Fibroblast of skin of left quadriceps (primary cell): ENCODE measurements around the gene PRH1.

Experiments
- DNase-seq, 2 experiments: peaks; one replicate each; pipeline ENCODE4 v3.0.0-alpha.2; 2013; ENCODE audit warnings: low read depth in 2 of 2

PRH1 gene

DNA sequence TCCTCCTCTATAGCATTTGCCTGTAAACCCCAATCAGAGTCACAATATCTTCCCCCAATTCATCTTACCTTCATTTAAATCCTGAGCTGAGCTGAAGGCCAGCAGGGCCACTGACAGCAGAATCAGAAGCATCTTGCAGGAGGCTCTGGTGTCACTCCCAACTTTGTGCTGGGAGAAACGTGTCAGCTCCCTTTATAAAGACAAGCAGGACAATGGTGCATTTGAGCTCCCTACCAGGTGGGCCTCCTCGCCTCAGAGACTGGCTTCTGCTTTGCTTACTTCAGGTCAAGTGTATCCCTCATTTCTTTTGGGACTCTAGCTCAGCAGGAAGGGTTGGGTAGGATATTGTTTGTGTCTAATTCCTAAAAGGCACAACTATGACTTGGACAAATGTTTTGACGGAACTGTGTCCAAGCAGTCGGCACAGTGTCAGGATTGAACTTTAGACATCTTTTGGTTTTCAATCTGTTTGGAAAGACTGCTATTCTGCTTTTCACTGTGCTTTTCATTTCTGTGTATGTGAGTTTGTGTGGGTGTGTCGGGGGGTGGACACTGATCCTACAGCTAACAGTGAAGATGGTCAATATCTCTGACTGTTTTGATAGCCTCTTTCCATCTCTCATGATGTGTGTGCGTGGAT is at the start of gene PRH1:
PRH1 (minus strand) TSS at position 170 of the 640 bp plus-strand sequence; CDS start at position 132, 38 bp downstream.
- no peak for DNase-seq

DNA sequence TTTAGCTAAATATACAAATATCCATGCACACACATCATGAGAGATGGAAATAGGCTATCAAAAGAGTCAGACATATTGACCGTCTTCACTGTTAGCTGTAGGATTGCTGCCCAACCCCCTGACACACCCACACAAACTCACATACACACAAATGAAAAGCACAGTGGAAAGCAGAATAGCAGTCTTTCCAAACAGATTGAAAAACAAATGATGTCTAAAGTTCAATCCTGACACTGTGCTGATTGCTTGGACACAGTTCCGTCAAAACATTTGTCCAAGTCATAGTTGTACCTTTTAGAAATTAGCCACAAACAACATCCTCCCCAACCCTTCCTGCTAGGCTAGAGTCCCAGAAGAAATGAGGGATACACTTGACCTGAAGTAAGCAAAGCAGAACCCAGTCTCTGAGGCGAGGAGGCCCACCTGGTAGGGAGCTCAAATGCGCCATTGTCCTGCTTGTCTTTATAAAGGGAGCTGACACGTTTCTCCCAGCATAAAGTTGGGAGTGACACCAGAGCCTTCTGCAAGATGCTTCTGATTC is 44.8 kb upstream of the PRH1 start, which contains the start of gene PRH2:
PRH2 (plus strand) TSS at position 491 of the 541 bp plus-strand sequence; CDS start at position 529, 38 bp downstream.
- DNase-seq, result no peak

DNA sequence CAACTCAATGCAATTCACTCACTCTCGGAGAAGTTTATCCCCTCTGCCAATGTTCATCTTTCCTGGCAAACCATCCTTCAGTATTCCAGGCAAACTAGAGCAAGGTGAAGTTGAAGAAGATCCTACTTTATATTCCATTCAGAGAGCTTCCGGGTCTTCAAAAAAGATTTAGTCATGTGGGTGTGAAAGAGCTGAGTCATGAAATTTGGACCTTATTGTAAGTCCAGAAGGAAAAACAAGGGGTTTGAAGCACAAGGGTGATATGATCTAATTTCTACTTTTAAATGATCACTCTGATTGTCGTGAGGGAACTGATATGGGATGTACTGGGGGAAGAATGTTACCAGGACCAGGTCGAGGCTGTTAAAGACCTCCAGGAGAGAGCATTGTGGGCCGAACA is 42.2 kb upstream of the PRH1 start:
- DNase-seq, result no peak

DNA sequence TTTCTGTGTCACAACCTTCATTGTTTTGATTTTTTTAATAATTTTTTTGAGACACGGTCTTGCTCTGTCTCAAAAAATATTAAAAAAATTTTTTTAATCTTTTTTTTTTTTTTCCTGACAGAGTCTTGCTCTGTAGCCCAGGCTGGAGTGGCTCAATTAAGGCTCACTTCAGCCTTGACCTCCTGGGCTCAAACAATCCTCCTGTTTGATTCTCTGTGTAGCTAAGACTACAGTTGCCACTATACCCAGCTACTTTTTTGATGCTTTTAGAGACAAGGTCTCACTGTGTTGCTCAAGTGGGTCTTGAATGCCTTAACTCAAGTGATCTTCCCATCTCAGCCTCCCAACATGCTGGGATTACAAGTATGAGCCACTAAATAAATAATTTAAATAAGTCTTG is 35.8 kb upstream of the PRH1 start:
- DNase-seq, result no peak

DNA sequence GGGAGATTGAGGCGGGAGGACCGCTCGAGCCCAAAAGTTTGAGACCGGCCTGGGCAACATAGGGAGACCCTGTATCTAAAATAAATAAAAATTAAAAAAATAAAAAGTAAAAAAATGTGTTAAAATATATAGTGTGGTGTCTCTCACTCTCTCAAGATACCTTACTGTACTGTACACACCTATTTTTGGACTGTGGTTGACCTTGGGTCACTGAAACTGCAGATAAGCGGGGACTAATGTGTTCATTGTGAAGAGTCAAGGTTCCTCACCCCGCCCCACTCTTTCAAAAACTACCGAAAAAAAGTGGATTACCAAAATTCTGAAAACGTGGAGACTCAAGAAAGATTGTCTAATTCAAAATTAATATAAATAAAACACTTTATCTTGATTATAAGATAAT is 26.3 kb upstream of the PRH1 start:
- DNase-seq, result no peak

DNA sequence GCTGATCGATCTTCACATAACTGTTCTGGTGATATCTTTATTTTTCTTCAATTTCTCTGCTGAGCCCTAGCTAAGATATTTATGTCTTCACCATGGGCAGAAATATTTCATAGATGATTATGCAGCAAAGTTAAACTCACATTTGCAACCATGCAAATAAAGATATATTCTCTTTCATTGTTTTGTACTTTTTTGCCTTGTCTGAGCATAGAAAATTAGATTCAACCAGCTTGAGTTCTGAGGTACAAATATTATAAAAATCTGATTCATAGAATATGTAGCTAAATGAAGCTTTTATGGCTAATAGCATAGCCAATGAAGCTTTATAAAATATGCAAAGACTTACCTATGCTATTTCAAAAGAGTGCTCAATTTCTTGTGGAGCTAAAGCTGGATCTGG is 25.4 kb upstream of the PRH1 start, which contains the start of gene TAS2R13:
TAS2R13 (minus strand) TSS at position 101 of the 400 bp plus-strand sequence. CDS start 264 bp downstream, outside the sequence.
- DNase-seq, result no peak

DNA sequence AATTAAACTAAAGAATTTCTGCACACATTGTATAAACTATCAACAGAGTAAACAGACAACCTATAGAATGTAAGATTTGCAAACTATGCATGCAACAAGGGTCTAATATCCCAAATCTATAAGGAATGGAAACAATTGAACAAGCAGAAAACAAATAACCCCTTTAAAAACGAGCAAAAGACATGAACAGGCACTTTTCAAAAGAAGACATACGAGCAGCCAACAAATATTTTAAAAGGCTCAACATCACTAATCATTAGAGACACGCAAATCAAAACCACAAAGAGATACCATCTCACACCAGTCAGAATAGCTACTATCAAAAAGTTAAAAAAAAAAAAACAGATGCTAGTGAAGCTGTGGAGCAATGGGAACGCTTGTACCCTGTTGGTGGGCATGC is 20.6 kb upstream of the PRH1 start:
- no peak for DNase-seq

DNA sequence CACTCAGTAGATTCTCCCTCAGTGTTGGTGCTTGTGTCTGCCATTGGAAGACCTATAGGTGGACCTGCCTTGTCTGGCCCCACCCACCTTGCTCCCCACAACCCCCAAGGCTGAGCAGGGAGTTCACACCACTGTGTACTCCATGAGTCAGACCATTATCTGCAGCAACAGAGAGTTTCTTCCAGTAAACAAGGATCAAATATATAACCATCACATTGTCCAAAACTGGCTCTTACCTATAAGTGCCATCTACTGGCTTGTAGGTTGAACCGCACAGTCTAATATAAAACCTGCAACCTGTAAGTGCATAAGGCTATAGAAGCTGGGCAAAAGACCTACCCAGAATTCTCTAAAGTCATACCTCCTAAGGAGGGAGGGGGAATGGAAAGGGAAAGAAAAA is 17.4 kb upstream of the PRH1 start:
- DNase-seq, result no peak

DNA sequence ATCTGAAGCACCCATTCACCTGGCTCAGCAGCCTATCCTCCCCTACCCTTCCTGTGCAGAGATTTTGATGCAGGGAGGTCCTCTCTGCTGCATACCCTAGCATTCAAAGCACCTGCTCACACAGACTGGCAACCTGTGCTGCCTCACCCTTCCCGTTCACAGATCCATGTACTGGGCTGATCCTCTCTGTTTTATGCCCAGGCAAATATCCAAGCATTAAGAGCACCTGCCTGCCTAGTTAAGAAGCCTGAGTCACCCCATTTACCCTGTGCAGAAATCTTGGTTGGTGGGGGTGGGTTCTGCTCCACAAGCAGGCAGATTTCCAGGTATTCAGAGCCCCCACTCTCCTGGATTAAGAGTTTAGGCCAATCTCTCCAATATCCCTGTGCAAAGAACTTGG is 16.9 kb upstream of the PRH1 start:
- DNase-seq, result no peak

DNA sequence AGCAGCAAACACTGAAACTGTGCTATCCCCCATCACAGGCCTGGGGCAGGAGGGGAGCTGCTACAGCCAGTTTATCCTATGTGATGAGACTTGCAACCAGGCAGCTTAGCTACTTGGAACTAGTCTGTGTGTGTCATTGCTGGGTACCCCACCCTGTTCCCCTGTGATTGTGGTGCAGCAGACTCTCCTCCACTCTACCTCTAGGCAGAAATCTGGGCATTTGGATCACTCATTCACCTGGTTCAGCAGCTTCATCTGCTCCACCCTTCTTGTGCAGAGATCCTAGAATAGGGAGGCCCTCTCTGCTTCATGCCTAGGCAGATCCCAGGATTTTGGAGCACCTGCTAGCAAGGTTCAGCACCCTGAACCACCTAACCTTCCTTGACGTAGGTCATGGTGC is 16.5 kb upstream of the PRH1 start:
- DNase-seq, result no peak

DNA sequence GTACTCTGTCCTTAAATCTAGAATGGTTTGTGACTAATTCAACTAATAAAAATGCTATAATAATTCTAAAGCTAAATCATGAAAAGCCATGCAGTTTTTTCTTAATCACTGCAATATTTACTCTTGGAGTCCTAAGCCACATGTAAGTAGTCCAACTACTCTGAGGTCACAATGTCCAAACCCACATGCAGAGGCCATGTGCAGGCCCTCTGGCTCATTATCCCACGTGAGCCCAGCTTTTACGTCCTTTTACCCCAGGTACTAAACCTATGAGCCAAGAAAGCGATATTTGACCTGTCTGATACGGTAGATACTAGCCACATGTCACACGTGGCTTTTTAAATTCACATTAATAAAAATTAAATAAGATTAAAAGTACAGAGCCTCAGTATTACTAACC is 12.8 kb upstream of the PRH1 start:
- no peak for DNase-seq

DNA sequence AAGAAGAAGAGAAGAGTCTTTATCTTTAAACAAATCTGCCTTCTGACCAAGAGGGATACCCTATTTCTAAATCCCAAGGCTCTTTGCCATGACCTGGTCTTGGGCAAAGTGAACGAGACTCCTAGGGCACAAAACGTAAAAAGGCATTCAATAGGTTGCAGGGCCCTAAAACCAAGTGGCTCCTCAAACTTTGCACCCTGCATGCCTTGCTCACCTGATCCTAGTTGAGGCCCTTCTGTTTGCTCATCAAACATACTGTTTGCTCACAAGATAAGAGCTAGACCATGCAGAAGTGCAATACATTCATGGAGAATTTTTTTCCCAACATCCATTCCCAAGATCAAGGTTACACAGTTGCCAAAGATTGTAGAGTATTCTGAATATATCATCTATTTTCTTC is 7.9 kb upstream of the PRH1 start:
- DNase-seq, result no peak

DNA sequence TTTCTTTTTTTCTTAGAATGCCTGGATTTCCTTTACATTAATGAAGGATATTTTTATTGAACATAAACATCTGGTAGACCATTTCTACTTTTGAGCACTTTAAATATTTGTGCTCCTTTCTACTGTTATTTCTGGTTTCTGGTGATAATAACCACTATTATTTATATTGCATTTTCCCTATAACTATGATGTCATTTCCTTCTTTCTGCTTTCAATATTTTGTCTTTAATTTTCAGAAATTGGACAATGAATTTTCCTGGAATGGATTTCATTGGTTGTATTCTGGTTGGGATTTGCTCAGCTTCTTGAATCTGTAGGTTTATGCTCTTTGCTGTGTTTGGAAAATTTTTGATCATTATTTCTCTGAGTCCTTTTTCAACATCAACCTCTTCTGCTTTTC is 5.2 kb upstream of the PRH1 start:
- DNase-seq, result no peak

DNA sequence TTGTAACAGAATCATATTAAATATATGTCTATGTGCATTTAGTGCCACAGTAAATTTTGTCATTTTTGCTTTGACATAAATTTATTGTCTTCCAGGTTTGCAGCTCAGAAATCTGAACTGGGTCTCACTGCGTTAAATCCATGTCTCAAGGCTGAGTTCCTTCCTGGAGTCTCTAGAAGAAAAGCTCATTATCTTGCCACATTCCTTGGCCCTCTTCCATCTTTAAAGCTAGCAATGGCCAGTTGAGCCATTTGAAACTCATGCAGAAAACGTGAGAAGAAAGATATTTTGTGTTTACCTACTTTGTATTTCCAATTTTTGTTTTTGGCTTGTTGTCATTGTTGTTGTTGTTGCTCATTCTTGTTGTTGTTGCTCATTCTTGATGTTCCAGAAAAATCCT is 10.7 kb downstream of the PRH1 start:
- DNase-seq, result peak in 1 of 2 experiments; percentile 3

DNA sequence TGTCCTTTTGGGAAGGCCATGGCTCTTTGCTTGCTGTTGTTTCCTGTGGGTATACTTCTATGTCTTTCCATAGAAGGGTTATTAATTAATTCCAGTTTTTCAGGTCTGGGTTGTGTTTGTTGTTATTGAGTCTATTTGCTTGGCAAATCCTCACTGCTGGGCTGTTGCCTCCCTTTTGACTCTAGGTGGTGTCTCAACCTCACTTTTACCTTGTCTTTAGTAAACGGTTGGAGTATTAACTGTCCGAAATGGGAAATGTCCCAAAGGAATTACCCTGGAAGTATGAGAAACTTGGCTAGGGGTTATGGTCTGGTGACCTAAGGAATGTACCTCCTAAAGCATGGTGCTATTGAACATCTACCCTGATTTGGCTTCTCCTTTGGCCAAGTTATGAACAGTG is 16.7 kb downstream of the PRH1 start:
- DNase-seq, result no peak

DNA sequence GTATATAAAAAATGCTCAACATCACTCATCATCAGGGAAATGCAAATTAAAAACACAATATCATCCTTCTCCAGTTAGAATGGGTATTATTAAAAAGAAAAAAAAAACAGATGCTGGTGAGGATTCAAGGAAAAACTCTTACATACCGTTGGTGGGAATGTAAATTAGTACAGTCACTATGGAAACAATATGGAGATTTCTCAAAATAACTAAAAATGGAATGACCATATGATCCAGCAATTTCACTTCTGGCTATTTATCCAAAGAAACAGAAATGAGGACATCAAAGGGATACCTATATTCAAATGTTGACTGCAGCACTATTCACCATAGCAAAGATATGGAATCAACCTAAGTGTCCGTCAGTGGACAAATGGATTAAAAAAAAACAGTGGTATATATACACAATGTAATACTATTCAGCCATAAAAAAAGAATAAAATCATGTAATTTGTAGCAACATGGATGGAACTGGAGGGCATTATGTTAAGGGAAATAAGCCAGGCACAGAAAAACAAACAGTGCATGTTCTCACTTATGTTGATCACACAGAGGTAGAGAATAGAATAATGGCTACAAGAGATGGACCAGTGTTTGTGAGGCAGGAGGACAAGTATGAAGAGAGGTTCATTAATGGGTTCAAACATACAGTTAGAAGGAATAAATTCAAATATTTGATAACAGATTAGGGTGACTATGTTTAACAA is 20.4 kb downstream of the PRH1 start:
- DNase-seq, result no peak

DNA sequence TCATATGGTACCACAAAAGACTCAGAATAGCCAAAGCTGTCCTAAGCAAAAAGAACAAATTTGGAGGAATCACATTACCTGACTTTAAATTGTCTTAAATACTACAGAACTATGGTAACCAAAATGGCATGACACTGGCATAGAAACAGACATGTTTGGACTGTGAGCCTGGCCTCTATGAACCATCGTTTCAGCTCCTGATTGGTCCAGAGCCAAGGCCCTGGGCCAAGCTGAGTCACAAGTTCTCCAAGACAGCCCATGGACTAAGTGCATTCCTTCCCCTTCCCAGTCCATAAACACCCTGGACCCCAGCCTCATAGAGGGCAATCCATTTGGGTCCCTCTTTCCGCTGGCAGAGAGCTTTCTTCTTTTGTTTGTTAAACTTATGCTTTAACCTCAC is 22.7 kb downstream of the PRH1 start:
- DNase-seq, result no peak

DNA sequence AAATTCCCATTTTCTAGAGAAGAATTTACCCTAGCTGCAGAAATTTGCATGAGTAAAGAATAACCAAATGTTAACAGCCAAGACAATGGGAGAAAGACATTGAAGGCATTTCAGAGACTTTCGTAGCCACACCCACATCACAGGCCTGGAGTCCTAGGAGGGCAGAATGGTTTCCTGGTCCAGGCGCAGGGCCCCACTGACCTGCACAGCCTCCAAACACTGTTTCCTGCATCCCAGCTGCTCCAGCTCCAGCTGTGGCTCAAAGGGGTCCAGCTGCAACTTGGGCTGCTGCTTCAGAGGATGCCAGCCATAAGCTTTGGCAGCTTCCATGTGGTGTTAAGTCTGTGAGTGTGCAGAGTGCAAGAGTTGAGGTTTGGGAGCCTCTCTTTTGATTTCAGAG is 28.2 kb downstream of the PRH1 start:
- DNase-seq, result no peak

DNA sequence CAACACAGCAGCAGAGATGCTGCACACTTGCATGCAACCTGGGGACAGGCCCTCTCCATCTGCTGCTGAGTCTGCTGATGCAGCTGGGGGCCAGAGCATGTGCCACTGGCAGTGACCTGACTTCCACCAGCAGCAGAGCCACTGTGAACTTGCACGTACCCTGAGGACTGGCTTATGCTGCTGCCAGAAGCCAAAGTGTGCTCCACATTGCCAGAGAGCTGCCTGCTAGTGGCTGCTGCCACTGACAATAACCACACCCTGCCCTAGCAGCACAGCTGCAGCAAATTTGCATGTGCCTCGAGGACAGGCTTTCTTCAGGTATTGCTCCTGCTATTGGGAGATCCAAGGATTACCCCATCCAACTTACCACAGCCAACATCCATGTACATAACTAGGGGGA is 30.3 kb downstream of the PRH1 start:
- no peak for DNase-seq

DNA sequence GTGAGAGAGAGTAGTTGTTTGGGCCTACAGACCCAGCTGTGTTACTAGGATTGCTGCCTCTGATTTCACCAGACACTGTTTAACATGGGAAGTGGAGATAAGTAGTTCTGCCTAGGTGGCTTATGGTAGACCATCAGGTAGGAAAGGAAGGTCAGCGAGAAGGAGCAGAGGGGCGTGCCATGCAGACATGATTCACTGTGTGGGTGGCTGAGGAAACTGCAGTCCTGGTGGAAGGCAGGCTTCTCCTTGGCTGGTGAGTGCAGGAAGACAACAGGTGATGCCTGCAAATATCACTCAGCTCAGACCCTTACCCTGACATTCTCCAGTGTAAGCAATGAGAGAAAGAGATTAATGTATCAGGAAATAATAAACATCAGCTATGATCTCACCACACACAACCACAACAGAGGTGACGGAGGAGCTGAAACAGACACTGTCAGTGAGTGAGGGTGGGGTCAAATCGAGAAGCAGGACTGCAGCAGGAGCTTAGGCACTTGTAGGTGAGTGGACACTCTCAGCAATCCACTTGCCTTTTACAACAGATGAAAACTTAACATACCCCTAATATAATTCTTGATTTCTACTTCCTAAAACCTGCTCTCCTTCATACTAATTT is 32.7 kb downstream of the PRH1 start:
- DNase-seq, result no peak

DNA sequence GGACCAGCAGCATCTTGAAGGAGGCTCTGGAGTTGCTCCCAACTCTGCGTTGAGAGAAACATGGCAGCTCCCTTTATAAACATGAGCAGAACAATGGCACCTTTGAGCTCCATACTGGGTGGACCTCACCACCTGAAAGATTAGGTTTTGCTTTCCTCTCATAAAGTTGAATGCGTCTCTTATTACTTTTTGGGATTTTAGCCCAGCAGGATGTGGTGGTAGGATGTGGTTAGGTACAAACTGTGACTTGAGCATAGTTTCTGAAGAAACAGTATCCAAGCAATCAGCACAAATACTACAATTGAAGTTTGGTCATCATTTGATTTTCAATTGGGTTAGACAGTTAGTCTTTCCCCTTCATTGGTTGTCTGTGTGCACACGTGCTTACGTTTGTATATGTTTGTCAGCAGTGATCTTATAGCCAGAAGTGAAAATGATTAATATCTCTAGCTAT is 34.6 kb downstream of the PRH1 start, which contains the start of gene PRR4:
PRR4 (minus strand) TSS at position 51 of the 454 bp plus-strand sequence; CDS start at position 13, 38 bp downstream.
- DNase-seq, result no peak

DNA sequence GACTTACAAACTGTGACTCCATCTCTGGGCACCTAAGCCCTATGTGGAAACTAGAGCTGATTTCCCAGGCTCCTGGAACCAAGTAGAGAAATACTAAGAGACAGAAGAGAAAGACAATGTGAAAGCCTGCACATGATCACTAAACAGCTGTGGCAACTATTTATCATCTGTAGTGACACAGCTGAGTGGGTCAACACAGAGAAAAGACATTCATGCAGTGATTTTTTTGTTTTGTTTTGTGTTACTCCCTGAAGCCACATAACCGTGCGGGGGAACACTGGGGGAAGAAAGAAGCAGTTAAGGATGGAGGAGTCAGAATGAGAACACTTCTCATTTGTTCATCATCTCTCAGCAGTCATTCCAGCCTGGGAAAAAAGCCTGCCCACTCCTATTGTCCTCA is 36.3 kb downstream of the PRH1 start:
- no peak for DNase-seq

DNA sequence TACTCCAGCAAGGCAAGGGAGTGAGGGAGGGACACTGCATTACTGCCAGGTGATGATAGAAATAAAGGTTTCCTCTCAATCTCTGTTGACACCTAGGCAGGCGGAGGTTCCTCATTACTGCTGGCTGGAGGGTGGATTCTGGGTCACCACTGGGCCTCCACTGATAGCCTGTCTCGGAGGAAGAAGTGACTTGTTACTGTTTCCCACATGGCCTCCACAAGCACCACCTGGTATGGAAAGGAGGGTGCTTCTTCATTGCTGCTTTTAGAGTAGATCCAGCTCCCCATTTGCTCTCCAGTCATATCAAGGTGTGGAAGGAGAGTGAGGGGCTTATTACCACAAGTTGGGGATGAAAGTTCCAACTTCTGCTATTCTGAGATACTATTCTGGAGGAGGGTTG is 41.2 kb downstream of the PRH1 start:
- no peak for DNase-seq
